MCF 10A (cell line): Measurements from ENCODE around the gene KCNJ5. TPM values are rescaled to one million over a fixed set of nuclear protein-coding genes. Genes with fewer than 3 reads are reported as not detected.
A peak's percentile ranks its signal among the peaks of the same experiment; 100 is the strongest.

Experiments used
- BruUV-seq: library from RNA; stranded (reverse); fragments of 400-500 nt; replicated peaks from 2 replicates; lab custom pipeline; 2021; lab: Mats Ljungman, UMichigan
- CTCF ChIA-PET: fragments of 300-600 bp; sonication (Branson Sonifier 250); formaldehyde crosslinking; extraction: SDS; loops from one replicate; lab custom pipeline; 2021; ENCODE audit warnings: antibody characterized with exemption, inconsistent platforms; lab: Yijun Ruan, JAX
- POLR2A ChIA-PET: fragments of 300-600, 350-650 bp; sonication (Branson Sonifier 250); formaldehyde crosslinking; extraction: SDS; loops from one replicate; lab custom pipeline; 2020; ENCODE audit warnings: antibody characterized with exemption, inconsistent platforms; lab: Yijun Ruan, JAX
- DNase-seq: peaks from one replicate; pipeline ENCODE4 v3.0.0-alpha.2; 2018; ENCODE audit not compliant: unreplicated experiment
- H3K27ac Mint-ChIP-seq: one replicate; pipeline ENCODE4 v1.8.0; 2022; ENCODE audit warnings: mild to moderate bottlenecking, low read depth, mixed read lengths; ENCODE audit not compliant: unreplicated experiment
- H3K27me3 Mint-ChIP-seq: one replicate; pipeline ENCODE4 v1.8.0; 2022; ENCODE audit warnings: mixed read lengths; ENCODE audit not compliant: insufficient read depth, unreplicated experiment
- H3K36me3 Mint-ChIP-seq: one replicate; pipeline ENCODE4 v1.8.0; 2022; ENCODE audit warnings: mild to moderate bottlenecking, moderate library complexity, mixed read lengths; ENCODE audit not compliant: insufficient read depth, unreplicated experiment
- H3K4me1 Mint-ChIP-seq: one replicate; pipeline ENCODE4 v1.8.0; 2022; ENCODE audit warnings: mixed read lengths; ENCODE audit not compliant: insufficient read depth, unreplicated experiment
- H3K4me3 Mint-ChIP-seq: one replicate; pipeline ENCODE4 v1.8.0; 2022; ENCODE audit warnings: mild to moderate bottlenecking, moderate library complexity, mixed read lengths; ENCODE audit not compliant: unreplicated experiment
- H3K9me3 Mint-ChIP-seq: one replicate; pipeline ENCODE4 v1.8.0; 2022; ENCODE audit warnings: mixed read lengths; ENCODE audit not compliant: unreplicated experiment
- intact Hi-C: fragments of 100-400 bp; cut with micrococcal nuclease; formaldehyde crosslinking; loops from 2 replicates; pipeline ENCODE4 v1.14.1; 2022
- total RNA-seq: library from RNA; stranded (reverse); gene quantifications from 2 replicates; pipeline ENCODE4 v1.2.3, GENCODE V29; 2022
- TF ChIP-seq, protein P1 (sequence below): fragments of 200-600 bp; IDR thresholded peaks from one replicate; pipeline ENCODE4 v1.8.0; 2022; ENCODE audit warnings: antibody characterized with exemption, mild to moderate bottlenecking; ENCODE audit not compliant: unreplicated experiment

The KCNJ5 gene
- total RNA-seq, 1 experiment from 2014 or later = not detected

DNA sequence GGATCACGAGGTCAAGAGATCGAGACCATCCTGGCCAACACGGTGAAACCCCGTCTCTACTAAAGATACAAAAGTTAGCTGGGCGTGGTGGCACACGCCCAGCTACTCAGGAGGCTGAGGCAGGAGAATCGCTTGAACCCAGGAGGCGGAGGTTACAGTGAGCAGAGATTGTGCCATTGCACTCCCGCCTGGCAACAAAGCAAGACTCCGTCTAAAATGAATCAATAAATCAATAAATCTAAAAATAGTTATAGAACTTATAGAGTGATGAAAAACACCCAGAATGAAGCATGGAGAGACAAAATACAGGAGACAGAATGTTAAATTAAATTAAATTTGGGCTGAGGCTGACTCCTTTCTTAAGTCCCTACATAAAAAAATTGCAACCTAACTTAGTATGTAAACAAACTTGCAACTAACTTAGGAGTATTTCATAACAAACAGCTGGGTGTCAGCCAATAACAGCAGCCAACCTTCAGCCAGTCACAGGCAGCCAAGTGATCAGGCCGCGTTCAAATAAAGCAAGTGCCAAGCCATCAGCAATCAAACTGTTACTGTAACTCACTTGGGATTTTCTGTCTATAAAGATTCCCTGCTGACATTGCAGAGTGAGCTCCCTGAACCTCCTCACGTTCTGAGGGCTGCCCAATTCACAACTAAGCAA lies 58.8 kb downstream of the KCNJ5 start:
- H3K9me3 Mint-ChIP-seq = no peaks in the 10 kb centered on the region
- H3K27ac Mint-ChIP-seq = no peak overlapping the region
- no peaks in the 10 kb centered on the region for H3K27me3 Mint-ChIP-seq
- CTCF ChIA-PET = interaction anchor here (0.6 to 26.7 kb wide), 5 partner anchors 19 to 800 kb away, joined by 3 to 598 read pairs (median 4); partner anchors contain the start of gene KCNJ5
- intact Hi-C loops = no loop called here
- H3K4me3 Mint-ChIP-seq = no peak overlapping the region
- TF ChIP-seq, protein P1, sequence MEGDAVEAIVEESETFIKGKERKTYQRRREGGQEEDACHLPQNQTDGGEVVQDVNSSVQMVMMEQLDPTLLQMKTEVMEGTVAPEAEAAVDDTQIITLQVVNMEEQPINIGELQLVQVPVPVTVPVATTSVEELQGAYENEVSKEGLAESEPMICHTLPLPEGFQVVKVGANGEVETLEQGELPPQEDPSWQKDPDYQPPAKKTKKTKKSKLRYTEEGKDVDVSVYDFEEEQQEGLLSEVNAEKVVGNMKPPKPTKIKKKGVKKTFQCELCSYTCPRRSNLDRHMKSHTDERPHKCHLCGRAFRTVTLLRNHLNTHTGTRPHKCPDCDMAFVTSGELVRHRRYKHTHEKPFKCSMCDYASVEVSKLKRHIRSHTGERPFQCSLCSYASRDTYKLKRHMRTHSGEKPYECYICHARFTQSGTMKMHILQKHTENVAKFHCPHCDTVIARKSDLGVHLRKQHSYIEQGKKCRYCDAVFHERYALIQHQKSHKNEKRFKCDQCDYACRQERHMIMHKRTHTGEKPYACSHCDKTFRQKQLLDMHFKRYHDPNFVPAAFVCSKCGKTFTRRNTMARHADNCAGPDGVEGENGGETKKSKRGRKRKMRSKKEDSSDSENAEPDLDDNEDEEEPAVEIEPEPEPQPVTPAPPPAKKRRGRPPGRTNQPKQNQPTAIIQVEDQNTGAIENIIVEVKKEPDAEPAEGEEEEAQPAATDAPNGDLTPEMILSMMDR = no peak
- no peaks in the 10 kb centered on the region for H3K4me1 Mint-ChIP-seq
- peak; percentile 40 for DNase-seq
- POLR2A ChIA-PET = interaction anchor here (0.6 to 1.1 kb wide), 2 partner anchors 41 to 328 kb away, joined by 3 to 4 read pairs; no protein-coding TSS in a partner anchor
- no TSS peak for BruUV-seq
- no peaks in the 10 kb centered on the region for H3K36me3 Mint-ChIP-seq

DNA sequence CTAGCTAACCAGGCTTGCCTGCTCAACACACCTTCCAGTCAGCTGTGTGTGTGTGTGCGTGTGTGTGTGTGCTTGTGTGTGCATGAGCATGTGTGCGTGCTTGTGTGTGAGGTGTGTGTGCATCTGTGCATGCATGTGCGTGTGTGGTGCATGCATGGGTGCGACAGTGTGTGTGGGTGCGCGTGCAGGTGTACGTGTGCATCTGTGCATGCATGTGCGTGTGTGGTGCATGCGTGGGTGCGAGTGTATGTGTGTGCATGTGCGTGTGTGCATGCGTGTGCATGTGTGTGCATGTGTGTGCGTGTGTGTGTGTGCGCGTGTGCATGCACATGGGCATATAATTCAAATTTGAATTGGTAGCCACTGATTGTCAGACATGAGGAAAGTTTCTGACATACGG lies 62.0 kb downstream of the KCNJ5 start:
- no peak for DNase-seq
- intact Hi-C loops = no loop called here
- Mint-ChIP-seq H3K4me1 (peaks cover 7% of the 10 kb centered on the region), H3K4me3 (no peak overlapping the region), H3K36me3 (no peaks in the 10 kb centered on the region), H3K9me3 (no peaks in the 10 kb centered on the region), H3K27ac (no peak overlapping the region), H3K27me3 (no peaks in the 10 kb centered on the region)
- ChIA-PET POLR2A (interaction anchor here (1.2 kb wide), 2 partner anchors 8 to 63 kb away, joined by 3 to 5 read pairs; no protein-coding TSS in a partner anchor), CTCF (interaction anchor here (26.7 kb wide), 1 partner anchor 64 kb away, joined by 598 read pairs; the partner anchor contains the start of gene KCNJ5)
- no TSS peak for BruUV-seq
- TF ChIP-seq, protein P1 = no peak

DNA sequence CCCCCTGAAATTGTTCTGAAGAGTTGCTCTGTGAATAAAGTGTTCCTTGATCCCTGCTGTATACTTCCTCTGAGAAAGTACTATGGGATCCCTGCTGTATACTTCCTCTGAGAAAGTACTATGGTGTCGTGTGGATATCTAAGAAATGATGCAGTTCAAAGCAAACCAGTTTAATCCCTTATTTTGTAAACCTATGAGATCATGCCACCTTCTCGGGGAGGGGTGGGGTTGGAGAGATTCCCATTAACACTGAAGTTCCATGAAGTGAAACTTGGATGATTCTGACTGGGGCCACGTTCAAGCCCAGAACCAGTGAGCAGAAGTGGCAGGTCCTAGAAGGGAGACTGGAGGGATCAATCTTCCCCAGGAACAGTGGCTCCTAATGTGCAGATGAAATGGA lies 64.5 kb downstream of the KCNJ5 start:
- TF ChIP-seq, protein P1 = no peak
- H3K36me3 Mint-ChIP-seq = no peaks in the 10 kb centered on the region
- no peaks in the 10 kb centered on the region for H3K9me3 Mint-ChIP-seq
- intact Hi-C loops = loop anchor here (1.0 to 5.0 kb wide), 6 partner anchors 47 to 928 kb away; no protein-coding TSS in a partner anchor
- DNase-seq = no peak
- POLR2A ChIA-PET = interaction anchor here (1.8 to 2.3 kb wide), 3 partner anchors 68 to 71 kb away, joined by 4 to 18 read pairs (median 8); no protein-coding TSS in a partner anchor
- no peaks in the 10 kb centered on the region for H3K27me3 Mint-ChIP-seq
- no peak overlapping the region for H3K27ac Mint-ChIP-seq
- H3K4me1 Mint-ChIP-seq = peaks cover 7% of the 10 kb centered on the region
- BruUV-seq = no TSS peak
- H3K4me3 Mint-ChIP-seq = no peak overlapping the region
- CTCF ChIA-PET = interaction anchor here (0.7 to 26.7 kb wide), 18 partner anchors 9 to 784 kb away, joined by 3 to 598 read pairs (median 5); partner anchors contain the start of genes KCNJ5 and TP53AIP1
